Measurements from ENCODE around the gene ZNRF1. TPM values are rescaled to one million over a fixed set of nuclear protein-coding genes. Genes with fewer than 3 reads are reported as not detected.
A peak's percentile ranks its signal among the peaks of the same experiment; 100 is the strongest.

Gene ZNRF1
- total RNA-seq, 1 donor, result 20.7 TPM

DNA sequence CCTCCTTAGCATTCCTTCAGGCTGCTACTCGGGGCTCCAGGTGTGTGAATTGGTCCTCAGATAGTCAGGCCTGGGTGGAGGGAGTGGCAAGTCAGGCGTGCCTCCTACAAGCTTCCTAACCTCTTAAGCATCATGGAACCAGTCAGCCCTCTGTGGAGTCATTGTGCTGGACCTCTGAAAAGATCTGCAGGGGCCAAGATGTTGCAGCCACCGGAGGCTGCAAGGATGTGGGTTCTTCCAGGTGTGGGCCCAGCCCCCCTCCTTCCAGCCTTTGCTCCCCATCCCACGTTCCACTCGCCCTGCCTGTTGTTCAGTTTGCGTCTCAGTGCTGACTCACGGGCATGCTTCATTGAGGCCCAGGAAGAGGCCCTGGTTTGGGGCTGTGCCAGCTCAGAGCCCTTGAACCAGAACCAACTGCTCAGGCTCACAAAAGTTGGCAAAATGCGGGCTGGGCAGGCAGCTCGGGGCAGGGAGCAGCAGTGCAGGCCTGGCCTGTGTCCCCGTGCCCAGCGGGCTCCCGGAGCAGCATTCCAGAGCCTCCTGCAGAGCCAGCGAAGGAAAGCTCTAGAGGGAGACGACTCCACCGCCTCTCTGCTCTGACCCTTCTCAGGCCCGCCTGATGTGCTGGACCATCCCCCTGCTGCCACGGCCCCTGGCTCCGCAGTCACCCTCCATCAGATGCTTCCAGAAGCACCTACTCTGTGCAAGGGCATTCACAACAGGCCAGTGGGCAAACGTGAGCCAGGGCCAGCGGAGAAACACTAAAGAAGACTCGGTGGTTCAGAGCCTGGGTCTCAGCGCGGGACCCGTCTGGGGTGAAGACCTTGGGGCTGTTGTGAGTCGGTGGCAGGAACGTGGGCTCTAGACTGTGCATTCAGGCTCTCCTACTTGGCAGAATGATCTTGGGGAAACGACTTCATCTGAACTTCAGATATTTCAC is 110.2 kb downstream of the ZNRF1 start:
- TF ChIP-seq, protein P1, sequence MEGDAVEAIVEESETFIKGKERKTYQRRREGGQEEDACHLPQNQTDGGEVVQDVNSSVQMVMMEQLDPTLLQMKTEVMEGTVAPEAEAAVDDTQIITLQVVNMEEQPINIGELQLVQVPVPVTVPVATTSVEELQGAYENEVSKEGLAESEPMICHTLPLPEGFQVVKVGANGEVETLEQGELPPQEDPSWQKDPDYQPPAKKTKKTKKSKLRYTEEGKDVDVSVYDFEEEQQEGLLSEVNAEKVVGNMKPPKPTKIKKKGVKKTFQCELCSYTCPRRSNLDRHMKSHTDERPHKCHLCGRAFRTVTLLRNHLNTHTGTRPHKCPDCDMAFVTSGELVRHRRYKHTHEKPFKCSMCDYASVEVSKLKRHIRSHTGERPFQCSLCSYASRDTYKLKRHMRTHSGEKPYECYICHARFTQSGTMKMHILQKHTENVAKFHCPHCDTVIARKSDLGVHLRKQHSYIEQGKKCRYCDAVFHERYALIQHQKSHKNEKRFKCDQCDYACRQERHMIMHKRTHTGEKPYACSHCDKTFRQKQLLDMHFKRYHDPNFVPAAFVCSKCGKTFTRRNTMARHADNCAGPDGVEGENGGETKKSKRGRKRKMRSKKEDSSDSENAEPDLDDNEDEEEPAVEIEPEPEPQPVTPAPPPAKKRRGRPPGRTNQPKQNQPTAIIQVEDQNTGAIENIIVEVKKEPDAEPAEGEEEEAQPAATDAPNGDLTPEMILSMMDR (IDR thresholded peaks at IDR 0.05; ENCODE audit: insufficient read depth, low read depth, low read length), result no peak
- H3K4me3 ChIP-seq (ENCODE audit: low read depth, low read length), result no peak overlapping the region
- DNase-seq (ENCODE audit: low read depth), result peak; percentile 87

DNA sequence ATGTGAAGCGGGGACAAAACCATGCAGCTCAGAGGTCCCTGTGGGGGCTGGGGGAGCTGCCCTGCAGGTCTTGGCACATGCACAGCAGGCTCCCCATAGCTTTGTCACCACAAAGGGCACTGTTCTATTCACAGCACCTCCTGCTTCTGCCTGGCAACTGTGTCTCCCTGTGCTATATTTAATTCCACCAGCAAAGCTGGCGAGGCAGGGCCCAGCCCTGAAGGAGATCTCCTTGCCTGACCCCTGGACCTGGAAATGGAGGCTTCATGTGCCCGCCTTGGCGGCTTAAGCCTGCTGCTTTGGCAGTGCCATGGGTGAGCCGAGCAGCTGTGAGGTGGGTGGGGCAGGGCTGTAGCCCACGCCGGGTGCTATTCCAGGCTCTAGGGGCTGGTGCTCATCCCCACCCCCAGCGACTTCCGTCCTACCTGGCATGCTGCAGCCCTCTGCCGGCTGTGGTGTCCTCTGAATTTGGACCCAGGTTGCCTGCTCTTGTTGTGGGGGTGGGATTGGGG is 111.0 kb downstream of the ZNRF1 start:
- no peak overlapping the region for H3K4me3 ChIP-seq (ENCODE audit: low read depth, low read length)
- no peak for DNase-seq (ENCODE audit: low read depth)
- TF ChIP-seq, protein P1 (IDR thresholded peaks at IDR 0.05; ENCODE audit: insufficient read depth, low read depth, low read length), result no peak

DNA sequence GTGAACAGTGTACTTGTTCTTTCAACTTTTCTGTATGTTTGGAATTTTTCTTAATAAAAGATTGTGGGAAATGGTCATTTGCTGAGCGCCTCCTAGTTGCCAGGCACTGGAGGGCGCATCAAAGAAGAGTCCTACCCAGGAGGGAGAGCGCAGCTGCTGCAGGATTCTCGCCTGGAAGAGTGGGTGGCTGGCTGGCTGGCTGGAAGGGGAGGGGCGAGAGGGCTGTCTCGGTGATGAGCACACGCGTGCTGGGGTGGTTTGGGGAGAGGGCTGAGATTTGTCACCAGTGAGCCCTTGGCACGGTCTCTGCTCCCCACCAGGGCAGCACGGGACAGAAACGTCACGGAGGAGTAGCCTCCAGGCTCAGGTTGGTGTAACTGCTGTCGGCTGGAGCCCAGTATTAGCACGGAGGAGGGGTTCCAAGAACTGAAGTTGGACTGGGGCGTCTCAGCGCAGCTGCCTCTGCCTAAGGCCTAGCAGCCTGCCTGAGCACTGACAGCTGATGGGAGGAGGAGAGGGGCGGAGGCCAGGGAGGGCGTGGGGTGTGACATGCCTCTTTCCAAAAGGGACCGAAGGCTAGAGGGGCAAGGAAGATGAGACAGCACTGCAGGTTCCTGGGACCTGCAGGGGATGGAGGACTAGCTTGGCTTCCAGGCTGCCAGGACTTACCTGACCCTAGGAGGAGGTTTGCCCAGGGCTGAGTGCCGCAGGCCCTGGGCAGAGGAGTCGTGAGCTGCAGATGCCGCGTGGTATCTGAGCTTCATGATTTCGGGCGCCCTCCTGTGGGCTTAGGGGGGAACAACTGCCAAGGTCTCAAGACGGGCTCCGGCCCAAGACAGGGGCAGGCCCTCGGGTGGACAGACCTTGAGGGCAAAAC is 112.1 kb downstream of the ZNRF1 start:
- TF ChIP-seq, protein P1 (IDR thresholded peaks at IDR 0.05; ENCODE audit: insufficient read depth, low read depth, low read length), result peak; percentile 94
- peak overlapping the region; percentile 33 for H3K4me3 ChIP-seq (ENCODE audit: low read depth, low read length)
- DNase-seq (ENCODE audit: low read depth), result peak; percentile 93

- no peak overlapping the region for H3K4me3 ChIP-seq (ENCODE audit: low read depth, low read length)
- no peak for DNase-seq (ENCODE audit: low read depth)
- TF ChIP-seq, protein P1 (IDR thresholded peaks at IDR 0.05; ENCODE audit: insufficient read depth, low read depth, low read length), result no peak
Observed at GRCh38 chr16:75111514-75111940, 112.7 kb downstream of the ZNRF1 start.

DNA sequence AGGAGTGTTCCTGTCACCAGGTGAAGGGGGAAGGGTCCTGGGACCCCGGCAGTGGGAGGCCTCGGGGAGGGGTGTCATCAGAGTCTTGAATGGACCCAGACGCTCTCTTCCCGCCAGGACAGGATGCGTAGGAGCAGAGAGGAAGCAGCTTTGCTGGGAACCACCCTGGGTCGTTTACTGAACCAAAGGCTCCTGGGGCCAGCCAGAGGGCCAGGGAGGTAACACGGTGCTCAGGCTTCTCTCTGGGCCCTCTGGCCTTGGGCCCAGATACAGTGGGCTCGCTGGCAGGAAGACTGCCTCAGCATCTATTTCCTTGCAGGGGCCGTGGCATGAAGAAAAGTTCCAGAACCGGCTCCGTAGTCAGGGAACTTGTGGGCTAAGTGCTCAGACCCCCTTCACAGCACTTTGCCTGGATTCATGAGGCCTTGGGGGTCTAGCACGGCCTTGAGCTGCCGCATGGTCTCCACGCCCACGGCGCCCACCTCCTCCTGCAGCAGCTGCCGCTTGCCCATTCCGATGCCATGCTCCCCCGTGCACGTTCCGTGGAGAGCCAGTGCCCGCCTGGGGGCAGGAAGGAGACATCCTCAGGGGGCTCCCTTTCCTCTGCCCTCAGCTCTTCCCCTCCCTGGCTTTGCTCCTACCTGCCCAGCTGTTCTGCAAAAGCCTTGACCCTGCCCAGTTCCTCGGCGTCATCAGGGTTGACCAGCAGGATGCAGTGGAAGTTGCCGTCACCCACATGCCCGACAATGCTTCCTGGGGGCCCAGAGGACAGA is 113.3 kb downstream of the ZNRF1 start:
- H3K4me3 ChIP-seq (ENCODE audit: low read depth, low read length), result no peak overlapping the region
- DNase-seq (ENCODE audit: low read depth), result no peak
- TF ChIP-seq, protein P1 (IDR thresholded peaks at IDR 0.05; ENCODE audit: insufficient read depth, low read depth, low read length), result no peak
